NB4 (cell line): Measurements from ENCODE around the gene FAM227B.
"Not testable (repeated sequence)": the region's sequence is repeated elsewhere in the genome, so short reads cannot be mapped to it uniquely, and the experiment has no call there.

Experiments used
- DNase-seq: peaks from one replicate; pipeline ENCODE4 v3.0.0; 2010; ENCODE audit warnings: low read depth
- H3K4me3 ChIP-seq: one replicate; pipeline ENCODE4 v1.5.1; 2011; ENCODE audit warnings: mild to moderate bottlenecking, low read depth, low read length, moderate library complexity
- CTCF ChIP-seq: IDR thresholded peaks from one replicate; pipeline ENCODE4 v1.5.1; 2012; ENCODE audit warnings: low read depth, low read length
- MAX ChIP-seq: IDR thresholded peaks from 2 replicates; pipeline ENCODE4 v1.6.1; 2011; ENCODE audit warnings: low read depth, low read length
- MYC ChIP-seq: IDR thresholded peaks from 2 replicates; pipeline ENCODE4 v1.6.1; 2011; ENCODE audit warnings: low read depth, low read length
- POLR2A ChIP-seq: IDR thresholded peaks from 2 replicates; pipeline ENCODE4 v1.6.1; 2011; ENCODE audit warnings: mild to moderate bottlenecking; ENCODE audit not compliant: insufficient read length; ENCODE audit errors: extremely low read depth

Gene FAM227B

GRCh38 chr15:49620658-49621368 is at the start of gene FAM227B, which contains the start of gene DTWD1:
Gene FAM227B, minus strand, starts transcription at chr15:49620818. Its CDS starts 5,647 bp downstream, at chr15:49615171.
Gene DTWD1, plus strand, starts transcription at chr15:49621048. Its CDS starts 4,120 bp downstream, at chr15:49625168.
- TF ChIP-seq POLR2A, result peak; percentile 95
- TF ChIP-seq CTCF, result no peak
- peak; percentile 87 for TF ChIP-seq MAX
- TF ChIP-seq MYC, result peak; percentile 94
- H3K4me3 ChIP-seq, result peak within 1 kb of the TSS; percentile 87
- DNase-seq, result peak; percentile 99

GRCh38 chr15:49669288-49669687 is 48.7 kb upstream of the FAM227B start:
- no peak overlapping the region for H3K4me3 ChIP-seq
- no peak for DNase-seq
- no peak for TF ChIP-seq POLR2A
- TF ChIP-seq MYC, result no peak
- TF ChIP-seq MAX, result no peak
- no peak for TF ChIP-seq CTCF

- DNase-seq, H3K4me3 ChIP-seq: not testable (repeated sequence)
Observed at GRCh38 chr15:49666486-49666885, 45.9 kb upstream of the FAM227B start.

GRCh38 chr15:49664716-49665115 is 44.1 kb upstream of the FAM227B start:
- H3K4me3 ChIP-seq, result no peak overlapping the region
- TF ChIP-seq POLR2A (no peak), MAX (no peak), CTCF (no peak), MYC (no peak)
- DNase-seq, result no peak

- DNase-seq, result no peak
- TF ChIP-seq CTCF, result no peak
- no peak overlapping the region for H3K4me3 ChIP-seq
Observed at GRCh38 chr15:49656734-49657133, 36.1 kb upstream of the FAM227B start.

- no peak for DNase-seq
- no peak overlapping the region for H3K4me3 ChIP-seq
- TF ChIP-seq MYC (no peak), MAX (no peak), POLR2A (no peak), CTCF (no peak)
Observed at GRCh38 chr15:49652922-49653321, 32.3 kb upstream of the FAM227B start.
